Hepatocyte (in vitro differentiated cells): ENCODE results near the gene RHOT1. TPM values are rescaled to one million over a fixed set of nuclear protein-coding genes. Genes with fewer than 3 reads are reported as not detected.

Source experiments
- DNase-seq: peaks from one replicate; pipeline ENCODE4 v3.0.0-alpha.2; 2016; ENCODE audit warnings: low spot score
- H2AFZ ChIP-seq: fragments of 200-600 bp; sonication (generic); 2 replicates; pipeline ENCODE4 v1.6.0; 2016; ENCODE audit warnings: antibody characterized with exemption, mild to moderate bottlenecking
- H3K27ac ChIP-seq: fragments of 200-600 bp; sonication (generic); 2 replicates; pipeline ENCODE4 v1.5.1; 2016; ENCODE audit warnings: mild to moderate bottlenecking
- H3K27me3 ChIP-seq: fragments of 200-600 bp; sonication (generic); 2 replicates; pipeline ENCODE4 v1.6.1; 2016
- H3K36me3 ChIP-seq: fragments of 200-600 bp; sonication (generic); replicated peaks from 2 replicates; pipeline ENCODE4 v1.5.1; 2016; ENCODE audit warnings: low read depth; ENCODE audit not compliant: insufficient read depth
- H3K4me1 ChIP-seq: fragments of 200-600 bp; sonication (generic); 2 replicates; pipeline ENCODE4 v1.5.1; 2016; ENCODE audit warnings: mild to moderate bottlenecking, moderate library complexity; ENCODE audit not compliant: insufficient read depth
- H3K4me2 ChIP-seq: fragments of 200-600 bp; sonication (generic); 2 replicates; pipeline ENCODE4 v1.6.0; 2016
- H3K4me3 ChIP-seq: fragments of 200-600 bp; sonication (generic); 2 replicates; pipeline ENCODE4 v1.5.1; 2016; ENCODE audit warnings: mild to moderate bottlenecking
- H3K79me2 ChIP-seq: fragments of 200-600 bp; sonication (generic); 2 replicates; pipeline ENCODE4 v1.6.0; 2017; ENCODE audit warnings: mild to moderate bottlenecking
- H3K9me2 ChIP-seq: fragments of 200-600 bp; sonication (generic); replicated peaks from 2 replicates; pipeline ENCODE4 v1.6.0; 2017; ENCODE audit warnings: mild to moderate bottlenecking; ENCODE audit not compliant: insufficient read depth
- H3K9me3 ChIP-seq: fragments of 200-600 bp; sonication (generic); 2 replicates; pipeline ENCODE4 v1.5.1; 2016; ENCODE audit warnings: low read depth, mild to moderate bottlenecking
- H4K20me1 ChIP-seq: fragments of 200-600 bp; sonication (generic); 2 replicates; pipeline ENCODE4 v1.6.0; 2016; ENCODE audit warnings: mild to moderate bottlenecking; ENCODE audit not compliant: insufficient read depth, poor library complexity, severe bottlenecking
- EZH2 ChIP-seq: fragments of 200-600 bp; sonication (generic); IDR thresholded peaks from 2 replicates; pipeline ENCODE4 v1.6.1; 2016; ENCODE audit warnings: antibody characterized with exemption, mild to moderate bottlenecking, borderline replicate concordance
- EZH2phosphoT487 ChIP-seq: fragments of 200-600 bp; sonication (generic); IDR thresholded peaks from one replicate; pipeline ENCODE4 v1.6.1; 2018; ENCODE audit warnings: antibody characterized with exemption, mild to moderate bottlenecking, low read depth, moderate library complexity; ENCODE audit not compliant: unreplicated experiment, severe bottlenecking
- WGBS: methylation state at CpG from one replicate; pipeline ENCODE4 v1.1.6; 2016; ENCODE audit warnings: low lambda C conversion rate; ENCODE audit errors: missing lambda C conversion rate; 5-methylcytosine and 5-hydroxymethylcytosine counted together
- polyA plus RNA-seq: library from polyadenylated mRNA; unstranded; fragments of >200 nt; fragmentation: Nextera tagmentation; extraction: Ambion mirVana; gene quantifications from 2 replicates; pipeline ENCODE4 v1.2.1, GENCODE V29; 2016
- total RNA-seq: library from RNA; depleted of rRNA; stranded (reverse); fragments of >200 nt; gene quantifications from 2 replicates; pipeline ENCODE4 v1.2.3, GENCODE V29; 2014
- TF ChIP-seq, protein P1 (sequence below): fragments of 200-600 bp; sonication (generic); IDR thresholded peaks from 2 replicates; pipeline ENCODE4 v1.5.1; 2016; ENCODE audit warnings: antibody characterized with exemption, mild to moderate bottlenecking; ENCODE audit not compliant: poor library complexity

Gene RHOT1
- total and polyA plus RNA-seq, 2 experiments from 2014 or later, result 22.6 to 38.4 TPM

DNA sequence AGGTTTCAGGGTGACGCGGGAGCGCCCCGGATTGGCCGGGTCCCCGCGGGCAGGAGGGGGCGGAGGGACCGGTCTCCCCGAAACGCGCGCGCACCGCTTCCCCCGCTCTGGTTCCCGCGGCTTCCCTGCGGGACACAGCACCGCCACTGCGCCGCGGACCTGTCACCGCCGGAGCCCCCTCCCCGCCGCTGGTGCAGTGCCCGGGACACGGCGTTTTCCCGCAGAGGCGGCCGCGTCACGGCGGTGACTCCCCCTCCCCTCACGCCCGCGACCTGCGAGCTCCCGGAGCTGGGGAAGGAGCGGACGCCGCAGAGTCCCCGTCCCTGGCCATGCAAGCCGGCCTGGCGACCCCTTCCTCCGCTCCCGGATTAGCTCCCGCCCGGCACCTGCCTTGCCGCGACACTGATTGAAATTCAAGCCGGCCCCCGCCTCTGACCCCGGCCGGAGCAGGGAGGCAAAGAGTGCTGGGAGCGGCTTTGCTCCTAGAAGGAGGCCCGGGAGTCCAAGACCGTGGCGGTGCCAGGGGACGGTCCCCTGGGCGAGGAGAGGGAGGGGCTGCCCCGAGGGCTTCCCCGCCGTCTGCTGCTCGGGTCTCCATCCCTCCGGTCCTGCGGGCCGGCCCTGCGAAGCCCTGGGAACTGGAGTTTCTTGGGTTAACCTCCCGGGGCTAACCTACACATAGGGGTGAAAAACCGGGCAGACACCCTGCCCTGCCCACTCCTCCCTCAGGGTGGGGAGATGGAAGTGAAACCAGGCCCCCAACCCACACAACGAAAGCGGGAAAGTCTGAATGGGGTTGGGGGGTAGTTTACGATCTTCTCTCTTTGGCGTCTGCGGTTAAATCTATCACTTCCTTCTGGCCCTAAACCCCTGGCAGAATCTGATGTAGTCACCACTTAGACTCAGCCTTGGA is 124.3 kb downstream of the RHOT1 start:
- H4K20me1 ChIP-seq, result no peaks in the 10 kb centered on the region
- WGBS, result 2% methylated on average over 64 of the region's 78 CpGs
- H3K27me3 ChIP-seq, result peaks cover 88% of the 10 kb centered on the region
- H3K4me2 ChIP-seq, result peak overlapping the region; percentile 98
- peak overlapping the region; percentile 52 for H3K4me3 ChIP-seq
- no peak for DNase-seq
- H3K79me2 ChIP-seq, result no peaks in the 10 kb centered on the region
- no peaks in the 10 kb centered on the region for H3K9me3 ChIP-seq
- no peak overlapping the region for H3K27ac ChIP-seq
- no peaks in the 10 kb centered on the region for H3K36me3 ChIP-seq
- TF ChIP-seq EZH2, result peak; percentile 96
- TF ChIP-seq EZH2phosphoT487, result no peak
- H3K4me1 ChIP-seq, result peaks cover 8% of the 10 kb centered on the region
- no peaks in the 10 kb centered on the region for H3K9me2 ChIP-seq
- peak overlapping the region; percentile 35 for H2AFZ ChIP-seq

DNA sequence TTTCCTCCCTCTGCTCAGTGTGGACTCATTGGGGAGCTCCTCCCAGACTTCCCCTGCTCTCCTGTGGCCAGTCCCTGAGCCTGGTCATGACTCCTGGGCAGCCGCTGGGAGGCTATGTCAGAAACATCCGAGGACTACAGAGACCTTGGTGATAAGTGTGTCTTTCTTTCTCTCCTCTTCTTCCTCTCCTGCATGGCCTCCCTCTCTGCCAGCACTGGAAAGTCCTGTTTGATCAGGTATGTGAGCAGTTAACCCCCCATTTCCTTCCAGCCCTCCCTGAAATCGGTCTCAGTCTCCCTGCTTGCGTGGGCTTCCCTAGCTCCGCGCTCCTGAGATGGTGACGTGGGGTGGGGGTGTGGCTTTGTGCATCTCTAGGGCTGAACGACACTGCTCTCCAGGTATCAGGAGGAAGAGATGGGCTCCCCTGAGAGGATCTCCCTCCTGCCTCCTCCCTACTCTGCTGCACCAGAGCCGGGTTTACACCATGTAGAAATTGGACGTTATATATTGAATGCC is 125.4 kb downstream of the RHOT1 start:
- peaks cover 83% of the 10 kb centered on the region for H3K27me3 ChIP-seq
- no peak overlapping the region for H3K27ac ChIP-seq
- peak overlapping the region; percentile 98 for H3K4me2 ChIP-seq
- no peak overlapping the region for H2AFZ ChIP-seq
- DNase-seq, result no peak
- 10% methylated on average over 10 of the region's 10 CpGs for WGBS
- no peaks in the 10 kb centered on the region for H4K20me1 ChIP-seq
- no peak overlapping the region for H3K4me3 ChIP-seq
- no peaks in the 10 kb centered on the region for H3K9me3 ChIP-seq
- H3K36me3 ChIP-seq, result no peaks in the 10 kb centered on the region
- TF ChIP-seq EZH2 (no peak), EZH2phosphoT487 (no peak)
- TF ChIP-seq, protein P1, sequence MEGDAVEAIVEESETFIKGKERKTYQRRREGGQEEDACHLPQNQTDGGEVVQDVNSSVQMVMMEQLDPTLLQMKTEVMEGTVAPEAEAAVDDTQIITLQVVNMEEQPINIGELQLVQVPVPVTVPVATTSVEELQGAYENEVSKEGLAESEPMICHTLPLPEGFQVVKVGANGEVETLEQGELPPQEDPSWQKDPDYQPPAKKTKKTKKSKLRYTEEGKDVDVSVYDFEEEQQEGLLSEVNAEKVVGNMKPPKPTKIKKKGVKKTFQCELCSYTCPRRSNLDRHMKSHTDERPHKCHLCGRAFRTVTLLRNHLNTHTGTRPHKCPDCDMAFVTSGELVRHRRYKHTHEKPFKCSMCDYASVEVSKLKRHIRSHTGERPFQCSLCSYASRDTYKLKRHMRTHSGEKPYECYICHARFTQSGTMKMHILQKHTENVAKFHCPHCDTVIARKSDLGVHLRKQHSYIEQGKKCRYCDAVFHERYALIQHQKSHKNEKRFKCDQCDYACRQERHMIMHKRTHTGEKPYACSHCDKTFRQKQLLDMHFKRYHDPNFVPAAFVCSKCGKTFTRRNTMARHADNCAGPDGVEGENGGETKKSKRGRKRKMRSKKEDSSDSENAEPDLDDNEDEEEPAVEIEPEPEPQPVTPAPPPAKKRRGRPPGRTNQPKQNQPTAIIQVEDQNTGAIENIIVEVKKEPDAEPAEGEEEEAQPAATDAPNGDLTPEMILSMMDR, result no peak
- no peaks in the 10 kb centered on the region for H3K79me2 ChIP-seq
- peaks cover 8% of the 10 kb centered on the region for H3K4me1 ChIP-seq
- H3K9me2 ChIP-seq, result no peaks in the 10 kb centered on the region

DNA sequence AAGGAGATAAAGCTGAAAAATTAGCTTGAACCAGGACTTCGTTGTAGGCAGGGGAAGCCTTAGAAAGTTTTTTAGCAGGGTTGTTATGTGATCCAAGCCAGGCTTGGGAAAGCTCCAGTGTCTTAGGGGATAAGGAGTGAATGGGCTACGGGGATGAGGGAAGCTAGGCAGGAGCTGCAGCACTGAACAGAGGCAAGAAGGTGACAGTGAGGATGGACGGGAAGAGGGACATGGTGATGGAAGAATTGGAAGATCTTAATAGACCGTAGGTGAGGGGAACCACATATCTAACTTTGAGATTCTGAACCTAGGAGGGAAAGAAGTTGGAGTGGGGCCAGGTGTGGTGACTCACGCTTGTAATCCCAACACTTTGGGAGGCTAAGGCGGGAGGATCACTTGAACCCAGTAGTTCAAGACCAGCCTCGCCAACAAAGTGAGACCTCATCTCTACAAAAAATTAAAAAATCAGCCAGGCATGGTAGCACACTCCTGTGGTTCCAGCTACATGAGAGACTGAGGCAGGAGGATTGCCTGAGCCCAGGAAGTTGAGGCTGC is 126.5 kb downstream of the RHOT1 start:
- Histone ChIP-seq H4K20me1 (no peaks in the 10 kb centered on the region), H3K4me2 (no peak overlapping the region), H3K9me2 (no peaks in the 10 kb centered on the region), H2AFZ (no peak overlapping the region), H3K27ac (no peak overlapping the region), H3K27me3 (peaks cover 78% of the 10 kb centered on the region), H3K9me3 (no peaks in the 10 kb centered on the region), H3K4me3 (no peak overlapping the region), H3K36me3 (no peaks in the 10 kb centered on the region), H3K4me1 (peaks cover 8% of the 10 kb centered on the region), H3K79me2 (no peaks in the 10 kb centered on the region)
- no peak for TF ChIP-seq EZH2
- TF ChIP-seq, protein P1, result no peak
- TF ChIP-seq EZH2phosphoT487, result no peak
- WGBS, result 82% methylated on average over 7 of the region's 7 CpGs
- no peak for DNase-seq

DNA sequence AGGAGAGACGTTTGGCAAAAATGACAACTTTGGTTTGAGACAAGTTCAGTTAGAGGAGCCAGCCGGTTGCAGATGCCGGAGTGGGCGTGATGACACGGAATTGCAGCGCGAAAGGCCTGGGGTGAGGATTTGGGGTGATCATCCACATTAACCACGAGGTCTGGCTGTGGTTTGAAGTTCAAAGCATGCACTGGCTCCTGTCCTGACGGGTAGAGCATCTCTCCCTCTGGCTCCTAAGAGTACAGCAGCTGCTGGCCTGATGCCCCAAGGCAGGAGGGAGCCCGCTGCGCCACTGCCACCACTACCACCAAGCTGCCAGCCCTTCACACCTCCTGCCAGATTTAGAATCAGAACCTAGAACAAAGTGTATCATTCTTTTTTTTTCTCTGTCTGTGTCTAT is 127.1 kb downstream of the RHOT1 start:
- H3K79me2 ChIP-seq, result no peaks in the 10 kb centered on the region
- no peaks in the 10 kb centered on the region for H3K9me2 ChIP-seq
- H3K9me3 ChIP-seq, result no peaks in the 10 kb centered on the region
- 81% methylated on average over 11 of the region's 11 CpGs for WGBS
- no peaks in the 10 kb centered on the region for H3K36me3 ChIP-seq
- H3K27ac ChIP-seq, result no peak overlapping the region
- no peak overlapping the region for H2AFZ ChIP-seq
- DNase-seq, result no peak
- no peak overlapping the region for H3K4me3 ChIP-seq
- H3K4me1 ChIP-seq, result peaks cover 8% of the 10 kb centered on the region
- TF ChIP-seq EZH2phosphoT487 (no peak), EZH2 (no peak)
- TF ChIP-seq, protein P1, result no peak
- no peak overlapping the region for H3K4me2 ChIP-seq
- no peaks in the 10 kb centered on the region for H4K20me1 ChIP-seq
- peaks cover 78% of the 10 kb centered on the region for H3K27me3 ChIP-seq
